ENCODE results near the gene SSTR1.
"Not testable (repeated sequence)": the region's sequence is repeated elsewhere in the genome, so short reads cannot be mapped to it uniquely, and the experiment has no call there.

SSTR1 gene

GRCh38 chr14:38207736-38208617 lies at the start of gene SSTR1:
TSS of gene SSTR1 (plus strand) at chr14:38207904. CDS start at chr14:38209390, 1,486 bp downstream.
- peak; percentile 5 for DNase-seq

- no peak for DNase-seq
These were observed 49.2 kb upstream of the SSTR1 start for GRCh38 chr14:38158468-38158867.

DNA sequence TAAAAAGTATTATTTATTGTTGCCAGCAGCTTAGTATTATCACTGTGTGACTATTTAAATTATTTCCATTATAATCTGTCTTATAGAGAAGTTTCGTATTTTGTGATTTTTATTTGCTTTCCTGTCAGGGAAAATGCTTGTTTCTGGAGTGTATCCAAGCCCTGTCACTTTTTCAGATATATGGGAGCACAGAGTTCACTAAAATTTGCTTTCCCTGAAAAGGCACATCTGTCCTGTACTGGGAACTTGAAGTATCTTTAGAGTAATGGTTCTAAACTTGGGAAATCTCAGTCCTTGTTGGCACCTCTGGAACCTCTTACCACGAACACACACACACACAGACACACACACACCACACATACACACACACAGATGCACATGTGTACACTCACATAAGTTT lies 39.3 kb upstream of the SSTR1 start:
- DNase-seq: no peak

GRCh38 chr14:38171197-38171596 lies 36.5 kb upstream of the SSTR1 start:
- DNase-seq: no peak

GRCh38 chr14:38174711-38175110 lies 33.0 kb upstream of the SSTR1 start:
- no peak for DNase-seq

DNA sequence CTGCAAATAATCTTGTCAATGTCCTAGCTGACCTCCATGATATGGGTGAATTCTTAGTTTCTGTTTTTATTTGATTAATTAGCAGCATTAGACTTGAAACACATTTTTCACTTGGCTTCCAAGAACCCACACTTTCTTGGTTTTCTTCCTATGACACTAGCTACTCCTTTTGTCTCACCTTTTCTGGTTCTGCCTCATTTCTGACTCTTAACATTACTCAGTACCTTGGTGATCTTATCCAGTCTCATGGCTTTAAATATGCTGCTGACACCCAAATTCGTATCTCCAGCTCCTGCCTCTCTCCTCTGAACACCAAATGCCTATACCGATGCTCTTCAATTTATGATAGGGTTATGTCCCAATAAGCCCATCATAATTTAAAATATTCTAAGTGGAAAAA lies 32.0 kb upstream of the SSTR1 start:
- no peak for DNase-seq

GRCh38 chr14:38176379-38176778 lies 31.3 kb upstream of the SSTR1 start:
- no peak for DNase-seq

DNA sequence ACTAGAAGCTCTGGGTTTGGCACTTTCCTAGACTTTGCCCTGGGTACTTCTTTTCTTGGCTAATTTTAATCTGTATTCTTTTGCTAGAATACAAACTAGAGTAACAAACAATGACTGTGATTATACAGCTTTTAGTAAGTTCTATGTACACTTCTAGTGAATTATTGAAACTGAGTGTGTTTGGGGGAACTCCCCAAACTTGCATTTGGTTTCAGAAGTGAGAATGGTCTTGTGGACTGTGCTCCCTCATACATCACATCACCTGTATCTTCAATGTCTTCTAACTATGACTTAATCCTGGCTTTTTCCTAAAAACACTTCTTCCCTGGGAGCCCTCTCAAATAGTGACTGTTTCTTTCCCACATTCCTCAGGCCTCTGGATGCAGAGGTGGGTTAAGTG lies 23.6 kb upstream of the SSTR1 start:
- DNase-seq: no peak

GRCh38 chr14:38185671-38186070 lies 22.0 kb upstream of the SSTR1 start:
- DNase-seq: no peak

DNA sequence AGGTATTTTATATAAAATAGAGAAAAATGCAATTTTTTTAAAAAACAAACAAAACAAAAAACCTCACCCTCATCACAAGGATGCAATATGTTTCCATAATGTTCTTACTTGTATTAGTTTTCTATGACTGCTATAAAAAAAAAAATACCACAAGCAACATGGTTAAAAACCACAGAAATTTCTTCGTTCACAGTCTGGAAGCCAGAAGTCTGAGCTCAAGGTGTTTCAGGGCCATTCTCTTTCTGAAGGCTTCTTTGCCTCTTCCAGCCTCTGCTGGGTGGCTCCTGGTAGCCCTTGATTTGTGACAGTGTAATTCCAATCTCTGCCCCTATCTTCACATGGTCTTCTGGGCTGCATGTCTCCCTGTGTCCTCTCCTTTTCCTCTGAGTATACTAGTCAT lies 21.5 kb upstream of the SSTR1 start:
- no peak for DNase-seq

DNA sequence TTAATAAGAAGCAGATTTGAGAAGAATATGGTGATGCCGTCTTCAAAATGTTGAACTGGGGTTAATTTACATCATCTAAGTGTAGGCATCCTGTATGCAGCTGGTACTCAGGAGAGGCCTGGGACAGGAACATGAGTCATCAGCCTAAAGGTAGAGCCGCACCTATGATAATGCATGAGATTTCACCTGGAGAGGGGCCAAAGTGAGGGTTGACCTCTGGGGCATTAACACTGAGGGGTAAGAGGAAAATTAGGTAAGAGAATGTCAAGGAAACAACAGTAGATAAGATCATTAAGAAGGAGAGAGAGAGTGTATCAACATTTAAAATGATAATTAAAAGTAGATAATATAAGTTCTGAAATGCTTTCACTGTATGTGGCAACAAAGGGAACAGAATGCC lies 20.2 kb upstream of the SSTR1 start:
- DNase-seq: no peak

GRCh38 chr14:38189930-38190726 lies 17.6 kb upstream of the SSTR1 start:
- DNase-seq: no peak

- not testable (repeated sequence) for DNase-seq
These were observed 16.9 kb upstream of the SSTR1 start for GRCh38 chr14:38190846-38191245.

GRCh38 chr14:38191491-38191890 lies 16.2 kb upstream of the SSTR1 start:
- not testable (repeated sequence) for DNase-seq

- no peak for DNase-seq
These were observed 10.5 kb upstream of the SSTR1 start for GRCh38 chr14:38197001-38197783.

GRCh38 chr14:38197784-38198335 lies 9.8 kb upstream of the SSTR1 start:
- no peak for DNase-seq

DNA sequence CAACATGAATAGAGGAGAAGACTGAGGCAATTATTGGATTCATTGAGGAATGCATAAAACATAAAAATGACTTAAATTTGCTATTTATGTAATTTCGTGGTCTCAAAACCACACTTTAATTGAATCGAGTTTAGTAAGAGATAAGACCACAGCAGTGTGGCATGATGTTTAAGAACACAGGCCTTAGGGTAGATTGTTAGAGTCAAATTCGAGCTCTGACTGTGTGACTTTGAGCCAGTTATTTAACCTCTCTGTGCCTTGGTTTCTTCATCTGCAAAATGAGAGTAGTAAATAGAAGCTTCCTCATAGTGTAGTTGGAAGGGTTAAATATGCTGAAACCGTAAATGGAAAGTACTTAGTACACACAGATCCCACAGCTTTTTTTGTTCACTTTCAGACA lies 9.3 kb upstream of the SSTR1 start:
- DNase-seq: no peak

DNA sequence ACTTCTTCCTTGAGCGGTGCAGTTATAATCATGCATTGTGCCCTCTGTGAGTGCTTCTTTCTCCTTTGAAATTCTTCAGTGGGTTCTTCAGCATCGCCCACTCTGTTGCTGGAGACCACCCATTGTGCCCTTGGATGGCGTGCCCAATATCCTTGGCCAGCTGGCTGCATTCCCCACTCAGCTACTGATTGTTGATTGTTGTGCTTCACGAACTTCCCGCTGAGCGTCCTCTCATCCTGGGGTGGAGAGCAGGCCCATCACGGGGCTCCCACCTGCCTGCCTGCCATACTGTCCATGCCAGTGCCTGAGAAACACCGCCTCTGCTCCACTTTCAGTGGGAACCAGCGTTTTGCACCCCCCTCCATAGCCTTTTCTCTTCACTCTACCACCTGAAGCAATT lies 8.6 kb upstream of the SSTR1 start:
- DNase-seq: no peak

DNA sequence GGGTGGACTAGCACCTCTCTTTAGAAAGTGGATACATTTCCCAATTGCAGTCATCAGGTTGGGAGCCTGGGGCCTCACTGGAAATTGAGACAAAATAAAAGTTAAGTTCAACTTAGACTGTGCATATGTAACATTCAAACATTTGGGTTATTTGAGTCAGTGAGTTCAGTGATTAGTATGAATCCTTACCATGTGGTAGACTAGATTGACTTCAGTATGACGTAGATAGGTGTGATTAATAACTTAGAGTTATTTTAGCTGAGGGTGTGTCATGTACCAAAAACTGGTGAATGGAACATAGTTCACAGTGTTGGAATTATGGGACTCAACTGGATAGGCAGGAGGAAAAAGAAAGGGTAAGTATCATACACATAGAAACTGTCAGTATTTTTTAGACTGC lies 8.0 kb upstream of the SSTR1 start:
- DNase-seq: no peak

- no peak for DNase-seq
These were observed 6.4 kb upstream of the SSTR1 start for GRCh38 chr14:38201137-38201828.

DNA sequence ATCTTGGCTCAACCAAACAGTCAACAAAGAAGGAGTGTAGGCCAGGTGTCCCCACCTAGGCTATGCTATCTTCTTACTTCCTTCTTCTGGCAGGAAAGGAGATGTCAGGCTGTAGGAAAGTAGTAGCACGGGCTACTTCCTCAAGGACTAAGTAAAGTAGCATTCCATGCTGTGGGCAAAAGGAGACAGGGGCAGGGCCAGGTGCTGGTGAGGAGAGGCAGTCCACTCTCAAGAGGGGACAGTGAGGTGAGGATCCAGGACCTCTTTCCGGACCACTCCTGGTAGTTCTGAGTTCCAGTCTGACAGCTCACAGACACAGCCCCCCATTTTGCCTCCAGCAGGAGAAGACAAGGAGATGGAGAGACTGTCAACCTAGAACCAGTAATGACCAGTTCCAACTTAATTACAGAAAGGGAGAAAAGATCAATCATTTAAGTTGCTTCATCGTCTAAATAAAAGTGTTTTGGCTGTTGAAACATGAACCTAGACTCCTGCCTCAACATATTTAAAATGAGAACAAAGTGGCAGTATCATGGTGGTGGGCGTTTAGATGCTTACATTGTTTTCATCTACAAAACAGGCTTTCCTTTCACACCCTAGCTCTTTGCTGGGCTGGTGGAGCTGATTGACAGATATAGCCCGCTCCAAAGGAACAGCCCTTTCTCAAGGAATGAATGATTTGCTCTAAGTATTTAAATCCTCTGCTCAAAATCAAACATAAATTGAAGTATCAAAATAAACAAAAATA lies 5.1 kb upstream of the SSTR1 start:
- DNase-seq: no peak

Measured in activated CD4-positive, alpha-beta T cell treated with anti-CD3 and anti-CD28 coated beads for 48 hours (primary cell).